ENCODE measurements around the gene FAT4.

The FAT4 gene

DNA sequence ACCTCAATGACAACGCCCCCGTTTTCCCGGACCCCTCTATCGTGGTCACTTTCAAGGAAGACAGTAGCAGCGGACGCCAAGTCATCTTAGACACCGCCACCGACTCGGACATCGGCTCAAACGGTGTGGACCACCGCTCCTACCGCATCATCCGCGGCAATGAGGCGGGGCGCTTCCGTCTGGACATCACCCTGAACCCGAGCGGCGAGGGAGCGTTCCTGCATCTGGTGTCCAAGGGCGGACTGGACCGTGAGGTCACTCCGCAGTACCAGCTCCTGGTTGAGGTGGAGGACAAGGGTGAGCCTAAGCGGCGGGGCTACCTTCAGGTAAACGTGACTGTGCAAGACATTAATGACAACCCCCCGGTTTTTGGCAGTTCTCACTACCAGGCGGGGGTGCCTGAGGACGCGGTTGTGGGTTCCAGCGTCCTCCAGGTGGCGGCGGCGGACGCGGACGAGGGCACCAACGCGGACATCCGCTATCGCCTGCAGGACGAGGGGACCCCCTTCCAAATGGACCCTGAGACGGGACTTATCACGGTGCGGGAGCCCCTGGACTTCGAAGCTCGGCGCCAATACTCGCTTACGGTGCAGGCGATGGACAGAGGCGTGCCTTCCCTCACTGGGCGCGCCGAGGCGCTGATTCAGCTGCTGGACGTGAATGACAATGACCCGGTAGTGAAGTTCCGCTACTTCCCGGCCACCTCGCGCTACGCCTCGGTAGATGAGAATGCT lies 2.2 kb downstream of the FAT4 start:
- no peak for DNase-seq

- no peak for DNase-seq
These were observed 2.7 kb downstream of the FAT4 start for GRCh38 chr4:125317525-125317877.

- DNase-seq, result no peak
These were observed 4.6 kb downstream of the FAT4 start for GRCh38 chr4:125319311-125319710.

- no peak for DNase-seq
These were observed 7.1 kb downstream of the FAT4 start for GRCh38 chr4:125321709-125322365.

DNA sequence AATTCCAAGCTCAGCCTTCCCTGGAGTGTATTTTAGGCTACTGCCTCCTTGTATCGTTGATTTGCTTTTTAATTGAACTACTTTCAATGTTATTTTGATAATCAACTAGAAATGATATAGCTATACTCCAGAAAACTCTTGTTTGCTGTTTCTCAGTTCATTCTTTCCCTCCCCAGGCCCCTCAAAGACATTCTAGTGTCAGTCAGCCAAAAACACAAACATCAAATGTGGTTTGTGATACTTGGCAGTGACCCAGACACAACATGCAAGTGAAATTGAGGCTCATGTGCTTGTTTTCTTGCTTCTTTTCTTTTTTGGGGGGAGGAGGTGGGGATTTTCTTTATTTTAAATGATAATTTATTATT lies 7.6 kb downstream of the FAT4 start:
- no peak for DNase-seq

- DNase-seq, result no peak
These were observed 8.9 kb downstream of the FAT4 start for GRCh38 chr4:125323654-125324053.

DNA sequence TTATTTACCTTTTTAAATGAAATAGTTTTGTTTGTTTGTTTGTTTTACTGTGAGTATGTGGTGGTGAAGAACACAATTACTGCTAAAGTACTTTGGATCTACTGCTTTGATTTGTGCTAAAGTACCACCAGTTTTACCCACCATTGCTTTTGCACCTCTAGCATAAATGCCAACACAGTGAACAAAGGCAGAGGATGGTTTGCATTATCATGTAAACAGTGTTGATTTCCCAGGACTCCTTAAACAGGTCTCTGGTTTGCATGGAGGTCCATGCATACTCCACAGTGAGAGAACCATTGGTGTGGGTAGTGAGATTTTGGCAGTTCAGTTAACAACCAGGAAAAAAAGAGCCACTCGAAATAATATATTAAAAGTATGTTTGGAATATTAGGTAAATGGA lies 11.0 kb downstream of the FAT4 start:
- no peak for DNase-seq

DNA sequence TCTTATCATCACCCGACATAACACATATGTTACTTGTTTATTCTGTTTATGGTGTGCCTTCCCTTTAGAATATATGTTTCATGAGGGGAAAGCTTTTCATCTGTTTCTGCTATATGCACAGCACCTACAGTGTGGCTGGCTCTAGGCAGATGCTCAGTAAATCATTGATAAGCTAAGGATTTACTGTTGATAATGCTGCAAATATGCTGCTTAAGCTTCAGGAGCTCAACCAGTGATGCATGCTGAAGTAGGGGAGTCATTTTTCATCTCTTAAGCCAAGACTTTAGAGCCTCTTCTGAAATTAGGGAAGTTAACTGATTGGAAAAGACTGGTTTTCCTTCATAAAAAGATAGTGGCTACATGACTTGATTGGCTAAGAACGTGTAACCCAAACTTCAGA lies 16.4 kb downstream of the FAT4 start:
- no peak for DNase-seq

- DNase-seq, result no peak
These were observed 20.2 kb downstream of the FAT4 start for GRCh38 chr4:125334926-125335325.

DNA sequence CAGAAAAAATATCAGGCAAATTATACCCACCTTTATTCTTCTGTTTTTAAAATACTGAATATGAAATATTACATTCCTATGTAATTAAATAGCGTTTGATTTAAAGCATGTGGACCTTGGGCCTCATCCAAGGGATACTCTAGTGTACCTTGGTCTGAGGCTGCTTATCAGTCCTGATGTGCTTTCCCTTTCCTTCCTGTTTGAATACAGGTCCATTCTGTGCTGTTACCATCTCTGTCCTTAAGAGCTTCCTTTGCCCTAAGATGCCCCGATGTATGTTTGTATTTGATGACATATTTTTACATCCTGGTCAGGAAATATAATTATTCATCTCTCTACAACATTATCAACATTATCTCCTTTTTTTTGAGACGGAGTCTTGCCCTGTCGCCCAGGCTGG lies 24.1 kb downstream of the FAT4 start:
- DNase-seq, result no peak

DNA sequence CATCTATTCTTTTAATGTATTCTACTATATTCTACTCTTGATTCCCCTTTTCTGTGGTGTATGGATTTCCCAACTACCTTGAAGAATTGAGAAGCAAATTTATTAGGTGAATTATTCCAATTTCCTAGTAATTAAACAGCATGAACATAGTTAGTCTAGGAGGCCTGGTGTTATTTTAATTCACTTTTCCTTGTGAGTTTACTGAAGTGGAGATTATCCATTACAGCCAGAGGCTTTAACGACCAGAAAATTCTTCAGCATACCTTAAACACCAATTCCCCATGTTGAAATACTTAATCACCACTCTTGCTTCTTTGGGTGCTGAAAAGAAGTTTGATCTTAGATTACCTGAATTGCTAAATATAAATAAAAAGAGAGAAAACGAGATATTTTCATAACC lies 29.4 kb downstream of the FAT4 start:
- DNase-seq, result no peak

DNA sequence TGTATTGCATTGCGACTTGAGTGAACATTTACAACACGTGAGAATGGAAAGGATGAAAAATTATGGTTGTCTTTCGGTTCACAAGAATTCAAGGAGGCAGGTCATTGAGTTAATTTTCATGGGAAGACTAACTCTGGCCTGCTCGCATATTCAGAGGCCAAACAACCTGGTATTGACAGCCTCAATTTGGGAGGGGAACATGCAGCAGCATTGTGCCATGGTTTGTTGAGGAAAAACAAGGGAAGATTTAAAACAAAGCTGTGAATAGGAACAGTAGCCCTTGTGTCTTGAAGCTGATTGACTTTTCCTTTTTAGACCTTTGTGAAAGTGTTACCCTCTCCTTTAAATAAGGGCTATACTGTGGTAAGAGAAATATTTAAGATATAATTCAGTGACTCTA lies 31.9 kb downstream of the FAT4 start:
- DNase-seq, result no peak

DNA sequence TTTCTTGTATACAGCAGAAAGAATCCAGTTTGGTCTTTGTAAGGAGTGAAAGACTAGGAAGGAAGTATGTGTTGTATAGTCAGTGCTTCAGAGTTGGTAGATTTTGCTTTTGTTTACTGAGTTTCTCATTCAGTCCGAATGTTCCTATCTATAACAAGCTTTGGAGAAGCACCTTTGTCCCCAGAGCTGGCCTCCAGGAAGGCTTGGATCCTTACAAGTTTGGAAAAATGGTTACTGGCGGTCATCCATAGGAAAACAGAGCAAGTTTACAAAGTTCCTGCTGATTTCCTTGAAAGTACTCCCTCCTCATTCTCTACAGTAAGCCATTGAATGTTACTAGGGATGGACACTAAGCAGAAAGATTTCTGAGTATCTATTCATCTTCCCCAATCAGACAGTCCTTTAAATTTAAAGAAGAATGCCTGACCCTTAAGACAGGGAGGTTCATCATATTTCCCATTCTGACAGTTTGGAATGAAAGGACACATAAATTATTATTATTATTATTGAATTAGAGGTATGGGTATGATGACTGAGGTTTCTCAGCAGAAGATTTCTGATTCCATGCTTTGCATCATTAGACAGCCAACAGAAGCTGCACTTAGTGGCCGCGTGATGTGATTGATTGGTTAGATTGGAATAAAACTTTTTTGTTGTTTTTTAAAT lies 35.8 kb downstream of the FAT4 start:
- DNase-seq, result no peak

- no peak for DNase-seq
These were observed 37.8 kb downstream of the FAT4 start for GRCh38 chr4:125352521-125352920.

- no peak for DNase-seq
These were observed 38.4 kb downstream of the FAT4 start for GRCh38 chr4:125353131-125353530.

DNA sequence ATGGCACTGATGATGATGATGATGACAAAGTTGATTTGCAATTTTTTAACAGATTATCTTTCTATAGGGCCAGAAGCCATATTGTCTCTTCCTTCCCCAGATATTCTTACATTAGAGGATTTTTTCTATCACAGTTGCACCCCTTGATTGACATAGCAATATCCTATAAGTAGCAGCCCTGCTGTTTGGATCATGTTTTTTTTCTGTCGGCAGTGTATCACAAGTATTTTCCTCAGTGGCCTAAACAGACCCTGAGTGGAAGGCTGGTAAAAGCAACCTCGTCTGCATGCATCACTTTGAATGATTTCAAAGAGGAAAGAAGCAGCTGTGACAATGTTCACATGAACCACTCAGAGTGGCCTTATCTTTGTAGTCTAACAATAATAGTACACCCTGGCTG lies 41.0 kb downstream of the FAT4 start:
- DNase-seq, result no peak

DNA sequence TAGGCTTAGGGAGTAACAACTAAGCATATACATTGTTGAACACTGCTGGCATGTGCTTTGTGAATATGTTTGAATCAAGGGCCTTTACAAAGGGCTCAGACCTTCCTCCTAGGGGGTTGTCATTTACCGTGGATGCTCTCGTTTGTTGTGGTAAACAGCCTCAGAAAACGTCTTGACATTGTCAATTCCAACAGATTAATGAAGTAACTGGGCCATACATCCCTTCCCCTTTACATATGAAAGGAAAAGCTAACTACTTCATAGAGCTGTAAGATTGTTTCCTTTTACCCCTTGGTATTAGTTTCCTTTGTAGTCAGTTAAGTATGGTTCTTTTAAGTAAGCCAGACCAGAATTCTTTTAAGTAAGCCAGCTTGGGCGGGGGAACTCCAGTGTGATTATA lies 42.9 kb downstream of the FAT4 start:
- DNase-seq, result no peak

- DNase-seq, result no peak
These were observed 43.7 kb downstream of the FAT4 start for GRCh38 chr4:125358453-125358852.

DNA sequence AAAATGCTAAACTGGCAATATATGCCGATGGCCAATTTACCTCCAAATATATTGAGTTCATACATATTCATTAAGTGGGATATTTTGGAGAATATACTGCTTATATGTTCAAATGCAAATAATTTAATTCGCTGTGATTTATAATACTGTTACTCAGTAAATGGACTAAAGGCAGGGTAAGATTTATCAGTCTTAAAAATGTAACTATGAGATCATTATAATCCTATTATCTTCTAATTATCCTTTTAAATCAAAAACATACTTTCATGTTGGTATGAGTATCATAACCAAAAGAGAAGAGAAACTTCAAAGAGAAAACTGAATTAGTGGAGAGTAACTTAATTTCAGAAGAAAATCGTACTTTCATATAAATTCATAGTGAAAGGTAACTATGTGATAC lies 44.6 kb downstream of the FAT4 start:
- no peak for DNase-seq

- DNase-seq, result no peak
These were observed 45.3 kb downstream of the FAT4 start for GRCh38 chr4:125359960-125360634.

DNA sequence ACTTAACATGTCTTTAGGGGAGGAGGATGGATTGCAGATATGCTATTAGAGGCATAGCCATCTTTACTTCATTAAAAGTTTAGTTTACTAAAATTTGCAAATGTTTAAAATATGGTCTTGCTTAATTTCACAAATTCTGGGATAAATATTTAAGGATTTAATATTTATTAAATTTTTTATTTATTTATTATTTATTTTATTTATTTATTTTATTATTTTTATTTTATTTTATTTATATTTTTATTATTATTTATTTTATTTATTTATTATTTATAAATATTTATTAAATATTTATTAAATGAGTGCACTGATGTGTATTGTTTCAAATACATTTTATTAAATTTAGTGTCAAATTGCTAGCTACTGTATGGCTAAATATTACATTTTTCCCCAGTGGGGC lies 46.0 kb downstream of the FAT4 start:
- no peak for DNase-seq
